Measurements from ENCODE around the gene KASH5.

The KASH5 gene

DNA sequence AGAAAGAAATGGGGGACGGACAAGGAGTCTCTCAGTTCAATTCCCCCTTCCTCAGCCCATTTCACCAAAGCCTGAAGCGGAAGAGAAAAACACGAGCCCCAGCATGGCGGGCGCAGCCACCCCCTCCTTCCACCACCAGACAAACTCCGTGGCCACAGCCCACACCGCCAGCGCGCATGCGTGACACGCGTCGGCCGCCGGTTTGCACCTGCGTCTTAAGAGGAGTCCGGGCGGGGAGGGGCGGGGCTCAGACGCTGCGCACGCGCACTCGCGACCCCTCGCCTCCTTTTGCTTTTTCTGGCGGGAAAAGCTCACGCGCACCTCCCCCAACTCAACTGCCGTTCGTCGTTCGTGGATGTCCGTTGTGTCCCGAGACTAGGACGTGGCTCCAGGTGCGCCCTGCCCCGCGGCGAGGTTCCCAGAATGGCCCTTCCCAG, at the start of gene KASH5:
TSS of gene KASH5 (plus strand) at position 314 of the 437 bp plus-strand sequence. CDS start 2,635 bp downstream, outside the sequence.
- peak; percentile 45 for DNase-seq (ENCODE audit: low spot score)

DNA sequence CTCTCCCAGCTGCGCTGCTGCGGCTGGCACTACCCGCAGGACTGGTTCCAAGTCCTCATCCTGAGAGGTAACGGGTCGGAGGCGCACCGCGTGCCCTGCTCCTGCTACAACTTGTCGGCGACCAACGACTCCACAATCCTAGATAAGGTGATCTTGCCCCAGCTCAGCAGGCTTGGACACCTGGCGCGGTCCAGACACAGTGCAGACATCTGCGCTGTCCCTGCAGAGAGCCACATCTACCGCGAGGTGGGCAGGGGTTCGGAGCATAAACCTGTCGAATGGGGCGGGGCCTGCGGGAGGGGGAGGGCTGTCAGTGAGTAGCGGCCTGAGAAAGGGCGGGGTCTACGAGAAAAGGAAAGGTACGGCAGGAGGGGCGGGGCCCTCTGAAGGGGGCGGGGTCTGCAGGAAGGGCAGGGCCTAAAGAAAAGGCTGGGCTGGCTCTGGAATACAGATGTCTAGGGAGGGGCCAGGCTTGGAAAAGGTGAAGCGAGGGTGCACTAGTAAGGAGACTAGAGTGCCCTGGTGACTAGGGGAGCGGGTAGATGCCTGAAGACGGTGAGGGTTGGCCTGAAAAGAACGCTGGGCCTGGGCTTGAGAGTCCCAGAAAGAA, 49.3 kb upstream of the KASH5 start:
- DNase-seq (ENCODE audit: low spot score), result peak; percentile 79

- peak; percentile 84 for DNase-seq (ENCODE audit: low spot score)
These were observed 48.6 kb upstream of the KASH5 start for GRCh38 chr19:49339301-49340068.

GRCh38 chr19:49340069-49340864, 47.8 kb upstream of the KASH5 start:
- peak; percentile 79 for DNase-seq (ENCODE audit: low spot score)

GRCh38 chr19:49340865-49341718, 47.0 kb upstream of the KASH5 start:
- no peak for DNase-seq (ENCODE audit: low spot score)

- no peak for DNase-seq (ENCODE audit: low spot score)
These were observed 45.7 kb upstream of the KASH5 start for GRCh38 chr19:49342291-49342721.

- DNase-seq (ENCODE audit: low spot score), result no peak
These were observed 44.9 kb upstream of the KASH5 start for GRCh38 chr19:49343123-49343522.

DNA sequence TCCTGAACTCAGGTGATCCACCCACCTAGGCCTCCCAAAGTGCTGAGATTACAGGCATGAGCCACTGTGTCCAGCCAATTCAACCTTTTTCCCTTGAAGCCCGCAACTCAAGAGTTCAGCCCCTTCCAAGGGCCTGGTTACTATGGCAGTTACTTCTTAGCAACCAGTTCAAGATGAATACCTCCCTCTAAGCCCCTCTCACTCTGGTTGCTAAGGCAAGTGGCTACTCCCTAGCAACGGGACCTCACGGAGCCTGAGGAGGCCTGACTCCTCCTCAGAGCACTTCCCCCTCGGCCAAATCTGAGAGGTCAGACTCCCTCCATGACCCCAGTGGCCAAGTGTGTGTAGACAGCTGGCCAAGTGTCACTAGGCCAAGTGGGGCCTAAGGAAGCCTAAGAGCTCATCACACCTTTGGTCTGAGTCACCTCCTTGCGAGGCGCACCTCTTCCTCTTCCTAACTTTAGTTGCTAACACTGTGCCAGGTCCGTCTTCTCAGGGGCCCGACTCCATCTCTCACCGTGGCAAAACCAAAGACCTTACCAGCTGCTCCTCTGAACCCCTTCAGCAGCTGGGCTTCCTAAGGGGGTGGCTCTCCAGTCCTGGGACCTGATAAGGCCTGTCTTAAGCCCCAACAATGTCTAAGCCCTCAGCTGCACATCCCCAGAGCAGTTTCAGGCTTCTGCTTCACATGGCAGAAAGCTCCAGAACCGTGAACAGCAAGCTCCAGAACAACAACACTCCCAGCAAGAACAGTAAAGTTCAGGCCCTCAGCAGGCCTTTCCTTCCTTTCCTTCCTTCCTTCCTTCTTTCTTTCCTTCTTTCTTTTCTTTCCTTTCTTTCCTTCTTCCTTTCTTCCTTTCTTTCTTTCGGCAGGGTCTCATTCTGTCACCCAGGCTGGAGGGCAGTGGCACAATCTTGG, 43.3 kb upstream of the KASH5 start:
- no peak for DNase-seq (ENCODE audit: low spot score)

GRCh38 chr19:49347191-49347590, 40.9 kb upstream of the KASH5 start:
- DNase-seq (ENCODE audit: low spot score), result no peak

- peak; percentile 78 for DNase-seq (ENCODE audit: low spot score)
These were observed 40.2 kb upstream of the KASH5 start for GRCh38 chr19:49347835-49348234.

GRCh38 chr19:49348305-49349189, 39.5 kb upstream of the KASH5 start:
- no peak for DNase-seq (ENCODE audit: low spot score)

GRCh38 chr19:49349567-49349966, 38.5 kb upstream of the KASH5 start:
- DNase-seq (ENCODE audit: low spot score), result no peak

- DNase-seq (ENCODE audit: low spot score), result no peak
These were observed 32.1 kb upstream of the KASH5 start for GRCh38 chr19:49355909-49356353.

- no peak for DNase-seq (ENCODE audit: low spot score)
These were observed 31.7 kb upstream of the KASH5 start for GRCh38 chr19:49356382-49356781.

GRCh38 chr19:49357186-49357585, 30.9 kb upstream of the KASH5 start:
- DNase-seq (ENCODE audit: low spot score), result no peak

- no peak for DNase-seq (ENCODE audit: low spot score)
These were observed 27.9 kb upstream of the KASH5 start for GRCh38 chr19:49359851-49360820.

DNA sequence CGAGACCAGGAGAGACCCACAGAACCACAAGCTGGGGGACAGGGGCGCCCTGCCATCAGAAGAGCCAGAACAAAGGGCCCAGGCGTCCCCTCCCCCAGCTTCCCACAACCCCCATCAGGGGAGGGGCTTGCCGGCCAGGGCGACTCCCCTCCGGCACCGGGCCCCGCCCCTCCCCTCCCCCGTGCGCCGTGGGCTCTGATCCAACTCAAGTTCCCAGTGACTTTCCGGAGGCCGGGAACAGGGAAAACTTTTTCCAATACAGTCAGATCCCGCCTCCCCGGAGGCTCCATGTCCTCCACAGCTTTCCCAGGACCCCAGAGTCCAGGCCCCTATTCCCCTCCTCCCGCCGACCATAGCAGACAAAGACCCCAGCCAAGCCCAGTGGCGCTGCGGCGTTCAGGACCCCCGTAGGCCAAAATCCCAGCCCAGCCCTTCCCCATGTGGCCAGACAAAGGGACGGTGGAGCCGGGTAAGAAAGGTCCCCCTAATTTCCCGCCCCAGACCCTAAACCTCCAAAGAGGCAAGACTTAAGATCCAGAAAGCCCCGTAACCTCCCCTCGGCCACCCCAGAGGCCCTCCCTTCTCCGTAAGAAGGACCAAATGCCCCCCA, 26.5 kb upstream of the KASH5 start:
- peak; percentile 57 for DNase-seq (ENCODE audit: low spot score)
